HG03571 (cell line): ENCODE measurements around the gene TRO.

Source experiments
- ATAC-seq: cut with Tn5 transposase; IDR thresholded peaks from one replicate; pipeline ENCODE4 v1.9.1; 2021; ENCODE audit not compliant: unreplicated experiment

Gene TRO

GRCh38 chrX:54964766-54965497, 44.3 kb downstream of the TRO start:
- ATAC-seq, result no peak

DNA sequence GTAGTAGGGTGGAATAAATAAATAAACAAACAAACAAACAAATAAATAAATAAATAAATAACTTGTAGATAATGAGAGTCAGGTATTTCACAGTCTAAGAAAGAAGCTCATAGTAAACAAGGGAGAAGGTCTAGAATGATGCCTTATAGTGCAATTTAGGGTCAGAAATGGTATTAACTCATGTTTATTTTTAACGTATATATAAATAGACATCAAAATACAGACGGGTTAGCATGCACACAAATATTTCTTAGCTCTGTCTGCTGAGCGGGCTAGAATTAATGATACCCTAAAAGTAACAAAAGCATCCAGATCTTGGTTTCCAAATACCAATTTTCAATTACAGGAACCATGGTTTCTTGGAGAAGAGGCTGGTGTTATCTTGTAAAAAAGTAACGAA, 56.8 kb downstream of the TRO start:
- ATAC-seq, result no peak

DNA sequence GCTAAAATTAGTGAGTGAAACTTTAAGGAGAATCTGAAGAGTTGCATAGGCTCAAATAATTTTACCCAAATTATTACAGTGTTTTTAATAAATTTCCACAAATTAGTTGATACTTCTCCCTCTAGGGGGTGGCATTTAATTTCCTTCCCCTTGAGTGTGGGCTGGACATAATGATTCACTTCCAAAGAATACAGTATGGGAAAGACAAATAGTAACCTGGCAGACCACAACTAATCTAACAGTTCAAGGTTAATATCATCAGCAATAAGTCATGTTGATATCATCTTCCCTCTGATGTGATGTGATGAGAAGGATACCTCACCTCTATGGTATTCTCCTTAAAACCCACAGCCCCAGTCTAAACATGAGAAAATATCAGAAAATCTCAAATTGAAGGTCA, 57.8 kb downstream of the TRO start:
- no peak for ATAC-seq

GRCh38 chrX:54979432-54979831, 58.8 kb downstream of the TRO start:
- ATAC-seq, result no peak

DNA sequence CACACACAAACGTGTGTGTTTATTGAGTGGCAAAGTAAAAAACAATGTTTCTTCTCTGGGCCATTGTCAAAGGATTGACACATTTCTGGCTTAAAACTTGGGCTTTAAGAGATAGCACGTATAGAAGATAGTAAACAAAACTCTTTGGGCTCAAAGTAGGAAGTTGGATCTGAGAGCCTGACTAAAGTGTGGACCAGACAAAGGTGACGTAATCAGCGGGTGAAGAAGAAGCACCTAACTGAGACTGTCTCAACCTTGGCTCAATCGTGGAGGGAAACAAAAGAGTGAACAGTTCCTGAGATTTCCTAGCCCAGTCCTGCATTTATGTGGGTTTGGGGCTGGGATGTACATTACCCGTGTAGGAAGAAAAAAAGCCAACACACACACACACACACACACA, 59.7 kb downstream of the TRO start:
- no peak for ATAC-seq
